HG02642 (cell line): ENCODE measurements around the gene PTCD3.

Experiments used
- ATAC-seq: cut with Tn5 transposase; IDR thresholded peaks from one replicate; pipeline ENCODE4 v1.9.1; 2021; ENCODE audit warnings: mild to moderate bottlenecking; ENCODE audit not compliant: unreplicated experiment, poor library complexity

Gene PTCD3

DNA sequence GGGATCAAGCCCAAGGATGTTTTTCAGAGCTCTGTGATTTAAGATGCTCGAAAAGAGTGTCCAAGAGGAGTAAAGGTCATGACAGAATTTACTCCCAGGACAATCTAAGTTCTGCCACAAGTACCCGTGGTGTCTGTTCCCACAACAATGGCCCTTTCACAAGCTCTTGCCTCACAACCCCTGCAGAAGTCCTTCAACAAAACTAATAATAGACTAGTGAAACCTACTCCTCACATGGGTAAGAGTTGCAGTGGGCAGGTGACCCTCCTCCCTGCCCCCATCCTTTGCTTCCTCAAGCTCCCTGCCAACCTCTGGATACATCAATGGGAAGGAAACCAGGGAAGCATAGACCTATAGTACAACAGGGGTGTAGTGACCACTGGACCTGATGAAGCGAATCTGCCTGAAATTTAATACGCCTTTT is 34.9 kb downstream of the PTCD3 start:
- no peak for ATAC-seq

GRCh38 chr2:86142436-86143257 is 36.6 kb downstream of the PTCD3 start:
- ATAC-seq: no peak

DNA sequence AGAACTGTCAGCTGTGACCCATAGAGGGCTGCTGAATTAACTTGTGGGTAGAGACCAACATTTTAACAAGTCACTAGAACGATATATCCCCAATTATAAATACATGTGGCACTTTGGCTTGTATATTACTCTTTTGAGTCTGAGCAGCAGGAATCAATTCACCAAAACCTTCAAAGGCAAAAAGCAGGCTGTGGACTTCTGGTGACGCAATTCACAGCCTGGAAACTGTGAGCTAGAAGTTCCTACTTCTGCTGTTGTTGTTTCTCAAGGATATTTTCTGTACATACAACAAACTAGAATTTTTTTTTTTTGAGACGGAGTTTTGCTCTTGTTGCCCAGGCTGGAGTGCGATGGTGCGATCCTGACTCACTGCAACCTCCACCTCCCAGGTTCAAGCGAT is 37.3 kb downstream of the PTCD3 start:
- no peak for ATAC-seq

DNA sequence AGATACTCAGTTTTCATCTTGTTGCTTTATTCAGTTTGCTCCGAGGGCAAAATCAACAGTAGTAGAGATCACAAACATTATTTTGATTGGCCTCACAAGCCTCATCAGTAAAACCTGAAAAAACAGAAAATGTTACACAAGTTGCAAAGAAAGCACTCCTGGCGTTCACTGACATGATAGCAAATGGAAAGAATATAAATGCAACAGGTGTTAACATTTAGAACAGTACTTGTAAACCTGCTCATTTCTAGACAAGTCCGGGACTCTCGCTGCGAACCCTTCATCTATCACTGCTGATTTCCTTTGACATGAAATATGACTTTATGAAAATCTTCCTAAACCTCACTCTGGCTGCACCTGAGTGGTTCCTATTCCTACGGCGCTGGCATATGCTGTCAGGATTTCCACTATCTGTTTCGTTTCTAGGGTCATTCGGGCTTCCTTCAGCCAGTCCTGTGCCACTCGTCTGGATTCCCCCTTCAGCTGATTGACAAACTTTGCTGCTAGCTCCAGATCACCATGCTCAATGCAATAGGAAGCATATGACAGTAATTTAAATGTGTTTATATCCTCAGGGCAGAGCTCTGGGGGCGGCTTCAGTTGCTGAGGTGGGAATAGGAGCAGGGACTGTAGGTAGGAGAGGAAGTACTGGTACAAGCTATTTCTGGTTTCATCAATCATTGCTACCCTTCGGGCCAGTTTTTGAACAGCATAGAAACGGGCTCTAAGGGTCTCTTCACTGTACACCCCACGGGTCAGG is 38.1 kb downstream of the PTCD3 start:
- no peak for ATAC-seq

DNA sequence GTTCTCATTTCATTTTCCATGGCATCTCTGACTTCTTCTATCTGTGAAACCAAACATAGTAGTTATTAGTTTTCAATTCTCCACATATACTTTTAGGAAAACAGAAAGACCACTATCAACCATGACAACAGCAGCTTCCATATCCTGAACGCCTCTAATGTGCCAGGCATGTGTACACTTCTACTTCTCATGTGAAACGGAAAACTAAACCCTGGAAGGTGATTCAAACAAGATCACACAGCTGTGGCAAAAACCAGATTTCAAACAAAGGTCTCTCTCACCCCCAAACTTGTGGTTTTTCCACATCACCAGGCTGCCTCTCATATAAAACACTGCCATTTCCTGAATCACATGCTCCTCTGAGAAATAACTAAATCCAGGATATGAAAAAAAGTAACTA is 41.8 kb downstream of the PTCD3 start:
- ATAC-seq: no peak

GRCh38 chr2:86150502-86150901 is 44.5 kb downstream of the PTCD3 start:
- ATAC-seq: no peak

DNA sequence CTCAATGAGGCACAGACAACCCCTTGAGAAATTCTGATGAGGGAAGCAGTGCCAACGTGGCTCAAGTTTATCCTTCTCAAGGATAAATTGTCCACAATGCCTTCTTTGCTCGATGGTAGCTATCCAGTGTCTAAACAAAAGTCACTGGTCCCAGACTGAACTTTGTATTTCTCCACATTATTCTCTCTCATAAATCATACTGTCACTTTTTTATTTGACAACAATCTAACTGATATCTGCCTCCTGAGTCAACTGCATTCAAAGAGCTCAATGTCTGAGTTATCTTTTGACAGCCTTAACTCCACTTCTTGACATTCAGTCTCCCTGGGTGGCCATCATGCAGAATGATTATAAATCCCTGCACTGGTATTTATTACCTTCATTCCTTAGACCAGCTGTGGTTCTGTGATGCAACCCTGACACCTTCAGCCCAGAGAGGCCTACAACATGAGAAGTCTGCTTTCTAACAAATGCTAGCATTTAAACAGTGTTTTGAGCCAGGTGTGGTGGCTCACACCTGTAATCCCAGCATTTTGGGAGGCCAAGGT is 51.0 kb downstream of the PTCD3 start:
- ATAC-seq: no peak

DNA sequence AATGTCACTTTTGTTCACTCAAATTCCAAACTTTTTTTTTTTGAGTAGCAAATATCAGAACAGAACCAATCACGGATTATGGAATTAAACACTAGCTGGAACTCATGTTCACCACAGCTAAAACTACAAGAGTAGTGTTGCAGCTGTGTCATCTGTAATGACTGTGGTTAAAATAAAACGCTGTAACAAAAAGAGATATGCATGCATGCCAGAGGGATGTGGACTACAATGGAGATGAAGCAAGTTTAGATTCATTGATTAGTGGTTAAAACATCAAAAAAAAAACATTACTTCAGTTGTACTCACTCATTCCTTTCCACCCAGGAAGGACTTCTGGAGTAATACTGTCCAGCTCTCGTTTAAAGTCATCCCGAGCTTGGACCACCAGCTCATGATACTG is 52.3 kb downstream of the PTCD3 start:
- no peak for ATAC-seq

DNA sequence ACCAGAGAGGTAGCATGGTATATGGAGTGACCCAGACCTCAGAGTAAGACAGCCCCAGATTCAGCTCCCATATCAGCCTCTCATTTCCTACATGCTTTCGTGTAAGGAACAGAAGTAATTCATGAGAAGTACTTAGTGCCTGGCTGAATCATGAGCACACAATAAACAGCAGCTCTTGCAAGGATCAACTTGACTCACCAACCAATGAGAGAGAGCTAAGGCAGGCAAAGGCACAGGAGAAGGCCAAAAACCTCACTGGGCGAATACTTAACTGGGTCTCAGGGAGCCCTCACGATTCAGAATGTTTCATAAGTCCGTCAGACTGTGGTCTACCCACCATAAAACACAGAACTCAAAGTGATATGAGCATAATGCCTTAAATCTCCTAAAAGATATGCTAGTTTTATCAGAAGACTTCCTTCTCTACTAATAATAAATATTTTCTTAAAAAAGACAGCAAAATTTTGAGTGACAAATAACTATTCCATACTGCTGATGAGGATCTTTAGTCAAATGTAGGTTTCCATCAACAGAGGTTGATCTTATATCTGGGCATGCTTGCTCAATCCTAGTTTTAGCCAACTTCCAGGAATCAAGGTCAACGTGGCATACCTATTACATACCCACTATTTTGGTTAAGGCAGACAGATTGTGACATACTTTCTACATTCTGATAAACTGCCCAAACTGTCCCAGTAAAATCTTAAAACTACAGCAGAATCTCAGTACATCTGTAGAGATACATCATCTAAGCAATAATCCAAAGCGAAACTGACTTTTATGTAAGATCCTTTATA is 54.3 kb downstream of the PTCD3 start:
- ATAC-seq: no peak

- ATAC-seq: no peak
Measured at GRCh38 chr2:86170449-86170848, 64.4 kb downstream of the PTCD3 start.

GRCh38 chr2:86171295-86171694 is 65.3 kb downstream of the PTCD3 start:
- no peak for ATAC-seq

DNA sequence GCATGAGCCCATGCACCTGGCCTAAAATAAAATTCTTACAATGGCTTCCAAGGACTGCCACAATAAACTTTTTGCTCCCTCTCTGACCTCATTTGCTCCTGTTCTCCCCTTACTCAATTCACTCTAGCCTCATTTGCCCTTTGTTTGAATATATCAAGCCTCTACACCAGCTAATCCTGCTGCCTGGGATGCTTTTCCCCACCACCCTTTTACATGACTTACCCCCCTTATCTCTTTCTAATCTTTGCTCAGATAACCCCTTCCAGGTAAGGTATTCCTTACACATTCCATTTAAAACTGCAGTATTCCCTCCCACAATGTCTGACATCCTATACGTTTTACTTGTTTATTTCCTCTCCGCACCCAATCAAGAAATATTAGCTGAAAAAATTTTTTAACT is 66.6 kb downstream of the PTCD3 start:
- no peak for ATAC-seq

DNA sequence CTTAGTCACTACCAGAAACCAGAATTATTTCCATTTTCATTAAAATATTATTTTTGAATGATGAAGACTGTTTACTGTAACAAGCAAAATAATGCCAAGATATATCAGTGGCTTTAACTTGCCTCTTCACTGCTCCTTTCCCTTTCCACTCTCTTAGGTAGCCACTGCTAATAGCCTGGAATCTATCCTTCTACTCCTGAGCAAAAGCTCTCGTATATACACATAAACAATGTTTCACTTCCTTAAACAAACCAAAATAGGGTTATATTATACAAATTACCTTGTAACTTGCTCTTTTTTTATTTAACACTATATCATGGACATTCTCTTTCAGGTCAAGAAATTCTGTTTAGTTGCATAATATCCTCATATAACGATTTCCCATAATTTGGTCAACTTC is 68.4 kb downstream of the PTCD3 start:
- ATAC-seq: no peak

- ATAC-seq: no peak
Measured at GRCh38 chr2:86175828-86176227, 69.8 kb downstream of the PTCD3 start.

DNA sequence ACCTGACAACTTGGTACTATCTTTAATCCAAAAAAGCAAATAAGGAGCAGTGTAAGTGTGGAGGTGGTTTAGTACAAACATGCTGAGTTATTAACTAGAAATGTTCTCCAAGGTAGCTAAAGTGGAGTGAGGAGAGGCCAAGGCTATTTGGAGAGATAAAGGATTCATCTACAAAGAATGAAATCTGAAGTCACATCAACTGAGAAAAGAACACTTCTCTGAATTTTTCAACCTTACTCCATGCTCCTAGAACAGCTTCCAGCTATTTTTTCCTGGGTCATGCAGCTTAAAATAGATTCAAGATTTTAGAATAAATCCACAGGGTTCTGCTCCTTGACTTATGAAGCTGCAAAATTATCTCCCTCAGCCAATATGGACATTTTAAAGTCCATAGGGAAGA is 70.6 kb downstream of the PTCD3 start:
- no peak for ATAC-seq

- no peak for ATAC-seq
Measured at GRCh38 chr2:86185517-86186212, 79.6 kb downstream of the PTCD3 start.

GRCh38 chr2:86186431-86186830 is 80.4 kb downstream of the PTCD3 start:
- no peak for ATAC-seq

DNA sequence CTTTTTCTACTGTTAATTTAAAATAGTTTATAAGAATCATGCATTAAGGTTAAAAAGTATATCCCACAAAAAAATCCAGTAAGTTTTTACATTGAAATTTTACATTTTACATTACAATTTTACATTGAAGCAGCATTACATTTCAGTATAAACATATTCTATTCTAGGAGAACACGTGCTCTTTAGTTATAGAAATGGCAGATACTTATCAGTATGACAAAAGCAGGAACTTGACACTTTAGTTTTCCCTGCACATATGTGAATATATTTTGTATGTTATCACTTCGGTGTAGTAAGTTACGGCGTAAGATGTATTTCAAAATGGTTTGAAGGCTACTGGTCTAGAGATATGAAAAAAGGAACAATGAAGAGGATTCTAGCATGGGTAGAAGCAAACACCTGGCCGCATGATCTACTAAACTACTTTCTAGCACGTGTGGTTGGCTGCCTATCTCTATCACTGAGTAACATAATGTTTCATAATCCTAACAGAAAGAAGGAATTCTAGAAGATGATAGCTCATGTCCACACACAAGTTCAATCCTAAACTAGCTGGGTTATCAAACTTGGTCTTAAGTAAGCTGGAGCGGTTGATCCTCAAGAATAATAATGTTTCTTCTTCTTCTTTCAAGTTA is 83.9 kb downstream of the PTCD3 start:
- no peak for ATAC-seq
